ENCODE data around the gene PIGZ. TPM values are rescaled to one million over a fixed set of nuclear protein-coding genes. Genes with fewer than 3 reads are reported as not detected.

Gene PIGZ
- total RNA-seq, 1 experiment from 2014 or later: 5.1 TPM

DNA sequence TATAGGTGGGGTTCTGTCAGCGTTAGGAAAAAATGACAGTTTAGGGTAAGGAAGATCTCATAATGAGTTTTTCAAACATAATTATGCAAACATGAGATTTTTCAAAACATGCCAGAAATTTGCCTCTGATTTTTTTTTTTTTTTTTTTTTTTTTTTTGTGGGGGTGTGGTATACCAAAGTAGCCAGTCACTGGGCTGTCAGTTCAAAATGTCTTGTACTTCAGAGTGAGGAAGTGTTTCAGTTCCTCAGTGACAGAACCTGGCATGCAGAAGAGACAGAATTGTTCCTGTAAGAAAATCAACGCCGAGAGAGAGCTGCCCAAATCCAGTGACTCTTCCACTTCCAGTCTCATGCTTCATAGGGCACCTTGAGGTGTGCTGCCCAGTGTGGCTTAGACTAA lies 36.0 kb downstream of the PIGZ start:
- no peak for DNase-seq
- intact Hi-C loops (cut with micrococcal nuclease; ENCODE audit: unreplicated experiment): no loop called here
- Mint-ChIP-seq H3K4me3 (ENCODE audit: unreplicated experiment) (no peak overlapping the region), H3K27me3 (ENCODE audit: insufficient read depth, unreplicated experiment) (no peaks in the 10 kb centered on the region), H3K9me3 (ENCODE audit: unreplicated experiment) (no peaks in the 10 kb centered on the region), H3K27ac (ENCODE audit: unreplicated experiment) (no peak overlapping the region), H3K4me1 (ENCODE audit: low read depth, unreplicated experiment) (no peaks in the 10 kb centered on the region), H3K36me3 (ENCODE audit: insufficient read depth, unreplicated experiment) (peaks cover 92% of the 10 kb centered on the region)
- no TSS peak for BruUV-seq (replicated peaks)
- ChIA-PET CTCF (no interaction called here), POLR2A (no interaction called here)
- TF ChIP-seq, protein P1, sequence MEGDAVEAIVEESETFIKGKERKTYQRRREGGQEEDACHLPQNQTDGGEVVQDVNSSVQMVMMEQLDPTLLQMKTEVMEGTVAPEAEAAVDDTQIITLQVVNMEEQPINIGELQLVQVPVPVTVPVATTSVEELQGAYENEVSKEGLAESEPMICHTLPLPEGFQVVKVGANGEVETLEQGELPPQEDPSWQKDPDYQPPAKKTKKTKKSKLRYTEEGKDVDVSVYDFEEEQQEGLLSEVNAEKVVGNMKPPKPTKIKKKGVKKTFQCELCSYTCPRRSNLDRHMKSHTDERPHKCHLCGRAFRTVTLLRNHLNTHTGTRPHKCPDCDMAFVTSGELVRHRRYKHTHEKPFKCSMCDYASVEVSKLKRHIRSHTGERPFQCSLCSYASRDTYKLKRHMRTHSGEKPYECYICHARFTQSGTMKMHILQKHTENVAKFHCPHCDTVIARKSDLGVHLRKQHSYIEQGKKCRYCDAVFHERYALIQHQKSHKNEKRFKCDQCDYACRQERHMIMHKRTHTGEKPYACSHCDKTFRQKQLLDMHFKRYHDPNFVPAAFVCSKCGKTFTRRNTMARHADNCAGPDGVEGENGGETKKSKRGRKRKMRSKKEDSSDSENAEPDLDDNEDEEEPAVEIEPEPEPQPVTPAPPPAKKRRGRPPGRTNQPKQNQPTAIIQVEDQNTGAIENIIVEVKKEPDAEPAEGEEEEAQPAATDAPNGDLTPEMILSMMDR (IDR thresholded peaks at IDR 0.05; ENCODE audit: insufficient read depth in 1 of 2, low read depth in 1 of 2, low read length in 1 of 2, severe bottlenecking in 1 of 2, unreplicated experiment in 1 of 2): no peak
- no peak overlapping the region for H3K4me3 ChIP-seq (ENCODE audit: low read depth, low read length)
- H3K27me3 ChIP-seq (replicated peaks; ENCODE audit: control insufficient read depth, insufficient read depth, low read length): no peaks in the 10 kb centered on the region
- H3K9me3 ChIP-seq: no peaks in the 10 kb centered on the region
- no peaks in the 10 kb centered on the region for H3K4me1 ChIP-seq
- H3K36me3 ChIP-seq (ENCODE audit: control insufficient read depth, insufficient read depth, low read length): peaks cover 1% of the 10 kb centered on the region

DNA sequence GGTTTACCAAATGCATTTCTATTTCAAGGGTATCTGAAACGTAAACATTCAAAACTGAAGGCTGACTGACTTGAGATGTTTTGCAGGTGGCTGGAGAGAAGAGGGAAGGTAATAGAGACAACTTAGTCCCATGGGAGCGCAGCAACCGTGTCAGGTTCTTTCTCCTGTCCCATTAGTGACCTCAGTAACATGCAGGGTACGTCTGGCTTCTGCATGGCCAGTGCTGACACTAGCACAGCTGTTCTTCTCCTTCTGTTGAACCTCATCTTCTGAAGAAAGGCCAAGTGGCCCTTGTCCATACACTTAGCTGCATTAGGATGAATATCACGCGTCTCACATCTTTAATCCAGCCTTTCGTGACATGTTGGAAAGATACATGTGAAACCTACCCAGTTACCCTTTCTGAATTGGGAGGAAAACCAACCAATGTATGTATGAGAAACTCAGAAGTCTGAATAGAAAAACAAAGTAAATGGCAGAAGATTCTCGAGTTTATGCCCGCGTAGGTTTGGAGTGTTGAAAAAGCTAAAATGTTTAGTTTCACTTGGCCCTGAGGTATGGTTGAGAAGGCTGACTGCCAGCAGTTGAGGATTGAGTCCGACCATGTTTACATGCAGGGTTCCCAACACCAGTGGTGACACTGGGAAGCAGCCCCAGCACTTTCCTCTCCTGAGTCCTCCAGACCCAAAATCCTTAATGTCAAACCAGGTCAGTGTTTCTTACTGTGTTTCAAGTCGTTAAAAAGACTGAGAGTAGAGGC lies 36.6 kb downstream of the PIGZ start:
- POLR2A ChIA-PET: no interaction called here
- BruUV-seq (replicated peaks): no TSS peak
- Mint-ChIP-seq H3K27ac (ENCODE audit: unreplicated experiment) (no peak overlapping the region), H3K4me1 (ENCODE audit: low read depth, unreplicated experiment) (no peaks in the 10 kb centered on the region), H3K9me3 (ENCODE audit: unreplicated experiment) (no peaks in the 10 kb centered on the region), H3K4me3 (ENCODE audit: unreplicated experiment) (no peak overlapping the region), H3K27me3 (ENCODE audit: insufficient read depth, unreplicated experiment) (no peaks in the 10 kb centered on the region), H3K36me3 (ENCODE audit: insufficient read depth, unreplicated experiment) (peaks cover 92% of the 10 kb centered on the region)
- Histone ChIP-seq H3K4me1 (no peaks in the 10 kb centered on the region), H3K4me3 (ENCODE audit: low read depth, low read length) (no peak overlapping the region), H3K36me3 (ENCODE audit: control insufficient read depth, insufficient read depth, low read length) (peaks cover under 1% of the 10 kb centered on the region), H3K27me3 (replicated peaks; ENCODE audit: control insufficient read depth, insufficient read depth, low read length) (no peaks in the 10 kb centered on the region), H3K9me3 (no peaks in the 10 kb centered on the region)
- CTCF ChIA-PET: no interaction called here
- intact Hi-C loops (cut with micrococcal nuclease; ENCODE audit: unreplicated experiment): no loop called here
- no peak for DNase-seq
- TF ChIP-seq, protein P1 (IDR thresholded peaks at IDR 0.05; ENCODE audit: insufficient read depth in 1 of 2, low read depth in 1 of 2, low read length in 1 of 2, severe bottlenecking in 1 of 2, unreplicated experiment in 1 of 2): no peak

DNA sequence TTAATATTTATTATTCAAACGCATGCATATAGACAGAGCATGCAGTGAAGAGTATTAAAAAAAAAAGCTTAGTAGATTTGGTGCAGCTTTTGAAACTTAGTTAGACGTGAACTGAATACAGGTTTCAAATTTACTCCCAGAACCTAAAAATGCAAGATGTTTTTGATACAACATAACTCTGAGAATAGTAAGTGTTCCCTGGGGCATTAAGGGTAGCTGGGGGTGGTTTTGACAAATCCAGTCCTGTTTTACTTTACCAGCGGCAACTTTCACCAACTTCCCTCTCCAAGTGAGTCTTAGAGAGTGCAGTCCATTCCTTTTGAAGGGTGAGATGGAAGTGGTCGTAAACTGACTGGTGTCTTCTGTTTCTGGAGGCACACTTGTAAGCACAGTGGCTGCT lies 37.5 kb downstream of the PIGZ start:
- H3K27ac Mint-ChIP-seq (ENCODE audit: unreplicated experiment): no peak overlapping the region
- BruUV-seq (replicated peaks): no TSS peak
- TF ChIP-seq, protein P1 (IDR thresholded peaks at IDR 0.05; ENCODE audit: insufficient read depth in 1 of 2, low read depth in 1 of 2, low read length in 1 of 2, severe bottlenecking in 1 of 2, unreplicated experiment in 1 of 2): no peak
- CTCF ChIA-PET: no interaction called here
- no peaks in the 10 kb centered on the region for H3K27me3 Mint-ChIP-seq (ENCODE audit: insufficient read depth, unreplicated experiment)
- no peak overlapping the region for H3K4me3 ChIP-seq (ENCODE audit: low read depth, low read length)
- no peaks in the 10 kb centered on the region for H3K4me1 Mint-ChIP-seq (ENCODE audit: low read depth, unreplicated experiment)
- no peaks in the 10 kb centered on the region for H3K9me3 Mint-ChIP-seq (ENCODE audit: unreplicated experiment)
- peaks cover 88% of the 10 kb centered on the region for H3K36me3 Mint-ChIP-seq (ENCODE audit: insufficient read depth, unreplicated experiment)
- POLR2A ChIA-PET: no interaction called here
- H3K4me3 Mint-ChIP-seq (ENCODE audit: unreplicated experiment): no peak overlapping the region
- no peaks in the 10 kb centered on the region for H3K4me1 ChIP-seq
- H3K36me3 ChIP-seq (ENCODE audit: control insufficient read depth, insufficient read depth, low read length): no peaks in the 10 kb centered on the region; the same call in 1 of the 2 replicates
- DNase-seq: no peak
- intact Hi-C loops (cut with micrococcal nuclease; ENCODE audit: unreplicated experiment): no loop called here
- no peaks in the 10 kb centered on the region for H3K27me3 ChIP-seq (replicated peaks; ENCODE audit: control insufficient read depth, insufficient read depth, low read length)
- H3K9me3 ChIP-seq: no peaks in the 10 kb centered on the region
